ENCODE data around the gene CSPG4. TPM values are rescaled to one million over a fixed set of nuclear protein-coding genes. Genes with fewer than 3 reads are reported as not detected.

CSPG4 gene
- total and polyA plus RNA-seq, 3 donors from 2014 or later: 4.4 to 6.5 (median 5.2) TPM

DNA sequence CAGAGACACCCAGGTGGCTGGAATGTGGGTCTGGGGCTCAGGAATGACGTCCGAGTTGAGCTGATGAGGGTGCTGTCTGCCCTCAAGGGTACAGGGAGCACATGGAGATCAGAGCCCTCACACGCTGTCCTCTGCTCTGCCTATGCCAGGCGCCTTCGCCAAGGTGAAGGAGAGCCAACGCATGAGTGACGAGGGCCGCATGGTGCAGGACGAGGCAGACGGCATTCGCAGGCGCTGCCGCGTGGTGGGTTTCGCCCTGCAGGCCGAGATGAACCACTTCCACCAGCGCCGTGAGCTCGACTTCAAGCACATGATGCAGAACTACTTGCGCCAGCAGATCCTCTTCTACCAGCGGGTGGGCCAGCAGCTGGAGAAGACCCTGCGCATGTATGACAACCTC lies 55.8 kb downstream of the CSPG4 start:
- no peak overlapping the region for H3K27ac ChIP-seq
- H3K9me3 ChIP-seq: no peaks in the 10 kb centered on the region
- no peak for TF ChIP-seq POLR2A (IDR thresholded peaks at IDR 0.05)
- TF ChIP-seq, protein P1, sequence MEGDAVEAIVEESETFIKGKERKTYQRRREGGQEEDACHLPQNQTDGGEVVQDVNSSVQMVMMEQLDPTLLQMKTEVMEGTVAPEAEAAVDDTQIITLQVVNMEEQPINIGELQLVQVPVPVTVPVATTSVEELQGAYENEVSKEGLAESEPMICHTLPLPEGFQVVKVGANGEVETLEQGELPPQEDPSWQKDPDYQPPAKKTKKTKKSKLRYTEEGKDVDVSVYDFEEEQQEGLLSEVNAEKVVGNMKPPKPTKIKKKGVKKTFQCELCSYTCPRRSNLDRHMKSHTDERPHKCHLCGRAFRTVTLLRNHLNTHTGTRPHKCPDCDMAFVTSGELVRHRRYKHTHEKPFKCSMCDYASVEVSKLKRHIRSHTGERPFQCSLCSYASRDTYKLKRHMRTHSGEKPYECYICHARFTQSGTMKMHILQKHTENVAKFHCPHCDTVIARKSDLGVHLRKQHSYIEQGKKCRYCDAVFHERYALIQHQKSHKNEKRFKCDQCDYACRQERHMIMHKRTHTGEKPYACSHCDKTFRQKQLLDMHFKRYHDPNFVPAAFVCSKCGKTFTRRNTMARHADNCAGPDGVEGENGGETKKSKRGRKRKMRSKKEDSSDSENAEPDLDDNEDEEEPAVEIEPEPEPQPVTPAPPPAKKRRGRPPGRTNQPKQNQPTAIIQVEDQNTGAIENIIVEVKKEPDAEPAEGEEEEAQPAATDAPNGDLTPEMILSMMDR (IDR thresholded peaks at IDR 0.05): no peak
- no peak overlapping the region for H3K4me3 ChIP-seq
- intact Hi-C loops (cut with DNase I; ENCODE audit: low total_unique reads): no loop called here
- peaks cover 47% of the 10 kb centered on the region for H3K4me1 ChIP-seq
- no peaks in the 10 kb centered on the region for H3K27me3 ChIP-seq
- H3K36me3 ChIP-seq (ENCODE audit: low read depth, missing control alignments): no peaks in the 10 kb centered on the region
- 95% methylated on average over 21 to 22 of the region's 22 CpGs for WGBS, 2 donors
- DNase-seq: no peak

DNA sequence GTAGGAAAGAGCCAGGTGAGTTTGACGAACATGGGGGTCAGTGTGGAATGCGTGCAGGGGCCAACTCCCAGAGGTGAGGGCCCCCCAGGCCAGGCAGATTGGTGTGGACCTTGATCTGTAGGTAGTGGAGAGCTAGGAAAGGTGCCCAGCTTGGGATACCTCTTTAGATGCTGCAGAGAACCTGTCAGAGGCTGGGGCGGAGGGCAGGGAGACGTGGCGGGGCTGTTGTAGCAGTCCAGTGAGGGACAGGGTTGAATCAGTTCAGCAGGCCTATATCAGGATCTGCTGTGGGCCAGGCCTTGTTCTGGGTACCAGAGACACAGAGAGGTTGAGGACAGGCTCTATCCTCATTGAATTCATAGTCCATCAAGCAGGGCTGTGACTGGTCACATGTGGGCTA lies 56.3 kb downstream of the CSPG4 start:
- peaks cover 47% of the 10 kb centered on the region for H3K4me1 ChIP-seq

DNA sequence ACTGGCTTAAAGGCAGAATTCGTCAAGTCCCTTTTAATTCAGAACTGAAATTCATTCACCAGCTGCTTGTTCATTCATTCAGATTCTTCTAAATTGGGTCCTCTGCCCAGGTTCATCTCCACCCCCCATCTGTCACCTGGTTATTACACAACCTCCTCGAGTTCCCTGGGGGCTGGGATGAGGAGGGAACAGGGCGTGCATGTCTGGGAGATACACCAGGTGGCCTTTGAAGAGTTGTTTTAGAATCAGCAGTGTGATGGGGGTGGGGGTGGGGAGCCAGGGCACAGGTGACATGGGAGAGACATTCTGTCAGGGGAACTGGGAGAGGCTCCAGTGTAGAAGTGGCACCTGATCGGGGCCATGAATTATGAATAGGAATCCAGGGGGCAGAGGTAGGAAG lies 56.7 kb downstream of the CSPG4 start:
- Histone ChIP-seq H3K27me3 (no peaks in the 10 kb centered on the region), H3K4me1 (peaks cover 50% of the 10 kb centered on the region), H3K4me3 (no peak overlapping the region), H3K36me3 (ENCODE audit: low read depth, missing control alignments) (no peaks in the 10 kb centered on the region), H3K27ac (no peak overlapping the region), H3K9me3 (no peaks in the 10 kb centered on the region)
- no peak for DNase-seq
- intact Hi-C loops (cut with DNase I; ENCODE audit: low total_unique reads): no loop called here
- TF ChIP-seq, protein P1 (IDR thresholded peaks at IDR 0.05): no peak
- no peak for TF ChIP-seq POLR2A (IDR thresholded peaks at IDR 0.05)
- 86 to 87% methylated on average over 4 of the region's 4 CpGs for whole genome bisulfite sequencing, 2 donors

More for the DNA sequence above, 56.3 kb downstream of the CSPG4 start:
- intact Hi-C loops (cut with DNase I; ENCODE audit: low total_unique reads): no loop called here
- WGBS, 2 donors: 95 to 97% methylated on average over 5 of the region's 5 CpGs
- H3K9me3 ChIP-seq: no peaks in the 10 kb centered on the region
- H3K4me3 ChIP-seq: no peak overlapping the region
- no peak for DNase-seq
- TF ChIP-seq POLR2A (IDR thresholded peaks at IDR 0.05): no peak
- TF ChIP-seq, protein P1 (IDR thresholded peaks at IDR 0.05): no peak
- no peaks in the 10 kb centered on the region for H3K36me3 ChIP-seq (ENCODE audit: low read depth, missing control alignments)
- no peaks in the 10 kb centered on the region for H3K27me3 ChIP-seq
- no peak overlapping the region for H3K27ac ChIP-seq

DNA sequence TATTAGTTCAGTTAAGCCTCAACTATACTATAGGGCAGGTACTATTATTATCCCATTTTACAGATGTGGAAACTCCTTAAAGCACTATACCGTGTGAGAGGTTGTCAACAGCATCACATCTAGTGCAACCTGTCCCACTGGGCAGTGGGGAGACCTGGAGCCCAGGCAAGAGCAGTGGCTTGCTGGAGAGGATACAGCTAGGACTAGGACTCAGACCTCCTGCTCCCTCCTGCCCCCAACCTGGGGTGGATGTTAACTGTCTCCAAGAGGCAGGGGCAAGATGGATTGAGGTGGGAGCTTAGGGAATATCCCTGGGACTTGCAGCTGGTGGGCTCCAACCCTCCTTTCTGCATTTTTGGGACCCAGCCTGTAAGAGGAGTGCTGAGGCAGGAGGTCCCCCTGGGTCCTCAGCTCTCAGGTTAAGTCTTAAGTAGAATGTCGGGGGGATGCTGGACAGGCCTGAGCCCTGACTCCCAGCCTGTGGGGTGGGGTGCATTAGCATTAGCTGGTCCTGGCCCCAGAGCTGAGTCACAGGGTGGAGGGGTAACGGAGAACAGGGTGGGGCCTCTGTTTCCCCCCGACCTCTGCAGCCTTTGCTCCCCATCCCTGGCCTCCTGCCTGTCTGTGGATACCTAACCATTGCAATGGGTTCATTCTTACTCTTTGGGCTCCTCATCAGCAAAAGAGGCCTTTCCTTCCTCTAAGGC lies 58.3 kb downstream of the CSPG4 start:
- no peaks in the 10 kb centered on the region for H3K9me3 ChIP-seq
- 65 to 83% methylated on average over 4 of the region's 4 CpGs for WGBS, 2 donors
- intact Hi-C loops (cut with DNase I; ENCODE audit: low total_unique reads): no loop called here
- H3K27ac ChIP-seq: no peak overlapping the region
- peaks cover 36% of the 10 kb centered on the region for H3K4me1 ChIP-seq
- no peaks in the 10 kb centered on the region for H3K27me3 ChIP-seq
- TF ChIP-seq, protein P1 (IDR thresholded peaks at IDR 0.05): no peak
- TF ChIP-seq POLR2A (IDR thresholded peaks at IDR 0.05): no peak
- no peak for DNase-seq
- H3K4me3 ChIP-seq: no peak overlapping the region
- no peaks in the 10 kb centered on the region for H3K36me3 ChIP-seq (ENCODE audit: low read depth, missing control alignments)

DNA sequence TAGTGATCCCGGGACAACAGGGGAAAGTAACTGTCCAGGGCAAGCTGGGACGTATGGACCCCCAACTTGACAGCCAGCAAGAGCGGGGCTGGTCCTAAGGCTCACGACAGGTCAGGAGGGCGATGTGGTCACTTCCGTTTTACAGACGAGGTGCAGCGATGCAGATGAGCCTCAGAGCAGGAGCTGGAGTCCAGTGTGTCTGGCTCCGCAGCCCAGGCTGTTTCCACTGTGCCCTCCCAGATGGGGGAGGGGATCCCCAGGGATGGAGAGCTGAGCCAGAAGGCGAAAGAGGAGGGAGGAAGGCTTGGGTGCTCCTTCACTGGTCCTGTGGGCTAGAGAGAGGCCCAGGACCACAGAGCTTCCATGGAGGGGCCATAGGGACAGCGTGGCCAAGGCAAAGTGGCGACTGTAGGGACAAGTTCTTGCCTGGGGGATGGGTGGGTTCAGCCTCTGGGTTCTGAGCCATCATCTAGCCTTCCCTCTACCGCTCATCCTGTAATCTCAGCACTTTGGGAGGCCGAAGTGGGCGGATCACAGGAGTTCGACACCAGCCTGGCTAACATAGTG lies 59.2 kb downstream of the CSPG4 start:
- H3K27me3 ChIP-seq: no peaks in the 10 kb centered on the region
- no peak for DNase-seq

More for the DNA sequence above, 59.2 kb downstream of the CSPG4 start:
- H3K4me3 ChIP-seq: no peak overlapping the region
- H3K4me1 ChIP-seq: peaks cover 40% of the 10 kb centered on the region
- 72 to 75% methylated on average over 16 of the region's 16 CpGs for WGBS, 2 donors
- H3K27ac ChIP-seq: no peak overlapping the region
- no peaks in the 10 kb centered on the region for H3K9me3 ChIP-seq
- TF ChIP-seq POLR2A (IDR thresholded peaks at IDR 0.05): no peak
- TF ChIP-seq, protein P1 (IDR thresholded peaks at IDR 0.05): no peak
- intact Hi-C loops (cut with DNase I; ENCODE audit: low total_unique reads): no loop called here
- no peaks in the 10 kb centered on the region for H3K36me3 ChIP-seq (ENCODE audit: low read depth, missing control alignments)
